Activated CD4-positive, CD25-positive, alpha-beta regulatory T cell (primary cell): ENCODE measurements around the gene MAG.

ENCODE experiments used
- DNase-seq, 4 experiments: peaks; one replicate each; lab custom pipeline; 2025; lab: John Stamatoyannopoulos, UW

Gene MAG

GRCh38 chr19:35318679-35319448 lies 26.9 kb downstream of the MAG start:
- DNase-seq: no peak

DNA sequence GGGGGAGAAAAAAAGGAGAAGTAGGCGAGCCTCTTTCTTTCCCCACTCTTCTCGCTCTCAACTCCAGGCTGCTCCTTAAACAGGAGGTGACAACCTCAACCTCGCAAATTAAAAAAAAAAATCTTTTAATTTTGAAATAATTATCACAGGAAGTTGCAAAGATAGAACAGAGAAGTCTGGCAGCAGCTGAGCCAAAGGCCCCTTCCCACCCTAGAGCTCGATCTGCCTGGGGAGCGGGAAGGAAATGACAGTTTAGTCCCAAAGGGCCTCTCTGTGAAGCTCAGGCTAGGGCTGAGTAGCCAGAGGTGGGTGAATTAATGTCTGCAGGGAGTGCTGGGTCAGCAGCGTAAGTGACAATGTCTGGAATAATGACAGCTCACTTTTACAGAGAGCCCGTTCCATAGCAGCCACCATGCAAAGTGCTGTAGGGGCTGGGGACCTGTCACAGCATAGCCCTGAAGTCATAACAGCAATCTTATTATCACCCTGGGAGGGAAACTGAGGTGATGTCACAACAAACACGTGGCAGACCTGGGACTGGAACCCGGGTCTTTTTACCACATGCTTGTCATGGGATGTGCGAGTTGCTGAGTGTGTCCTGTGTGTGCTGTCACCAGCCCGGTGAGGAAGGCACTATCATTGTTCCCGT lies 28.2 kb downstream of the MAG start:
- DNase-seq: no peak

GRCh38 chr19:35321291-35321690 lies 29.3 kb downstream of the MAG start:
- DNase-seq: no peak

GRCh38 chr19:35322014-35322413 lies 30.1 kb downstream of the MAG start:
- DNase-seq: no peak

GRCh38 chr19:35327642-35328041 lies 35.7 kb downstream of the MAG start:
- DNase-seq: no peak

- no peak for DNase-seq
Observed at GRCh38 chr19:35328851-35329285, 36.9 kb downstream of the MAG start, which contains the start of gene CD22. Gene CD22 (plus strand): TSS chr19:35329187. CDS start chr19:35332041, 2,854 bp downstream.

DNA sequence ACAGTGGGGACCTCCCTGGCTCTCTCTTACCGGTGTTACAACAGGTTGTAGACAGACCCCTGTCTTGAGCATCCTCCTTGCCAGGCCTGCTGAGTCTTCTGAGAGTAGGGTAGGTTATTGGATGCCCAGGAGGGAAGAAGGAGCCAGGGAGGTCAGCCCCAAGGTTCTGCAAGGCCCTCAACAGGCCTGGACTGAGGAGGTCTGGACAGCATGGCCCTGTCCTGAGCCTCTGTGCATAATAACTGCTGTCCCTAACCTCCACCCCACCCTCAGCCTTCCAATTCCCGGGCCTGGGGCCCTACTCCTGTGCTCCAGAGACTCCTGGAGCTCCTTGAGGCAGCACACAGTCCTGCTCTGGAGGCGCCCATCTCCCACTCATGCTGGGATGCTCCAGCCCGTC lies 37.4 kb downstream of the MAG start:
- DNase-seq: no peak

- DNase-seq: no peak
Observed at GRCh38 chr19:35330475-35330874, 38.5 kb downstream of the MAG start.

DNA sequence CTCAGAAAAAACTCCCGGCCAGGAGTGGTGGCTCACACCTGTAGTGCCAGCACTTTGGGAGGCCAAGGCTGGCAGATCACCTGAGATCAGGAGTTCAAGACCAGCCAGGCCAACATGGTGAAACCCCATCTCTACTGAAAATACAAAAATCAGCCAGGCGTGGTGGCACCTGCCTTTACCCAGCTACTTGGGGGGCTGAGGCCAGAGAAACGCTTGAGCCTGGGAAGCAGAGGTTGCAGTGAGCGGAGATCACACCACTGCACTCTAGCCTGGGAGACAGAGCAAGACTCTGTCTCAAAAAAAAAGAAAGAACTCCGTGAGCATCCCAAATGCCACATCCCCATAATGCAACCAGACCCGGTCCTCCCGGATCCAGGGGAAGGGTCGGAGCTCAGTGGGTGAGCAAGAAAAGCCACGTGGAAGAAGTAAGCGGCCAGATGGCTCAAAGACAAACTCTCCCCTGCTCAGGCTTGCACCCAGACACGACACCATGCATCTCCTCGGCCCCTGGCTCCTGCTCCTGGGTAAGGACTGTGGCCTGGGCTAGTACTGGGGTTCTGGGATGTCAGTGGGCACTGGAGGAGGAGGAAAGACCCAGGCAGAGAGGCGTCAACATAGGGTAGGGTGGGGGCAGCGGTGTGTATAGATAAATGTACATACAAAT lies 39.7 kb downstream of the MAG start:
- no peak for DNase-seq

- no peak for DNase-seq
Observed at GRCh38 chr19:35332817-35333216, 40.9 kb downstream of the MAG start.

GRCh38 chr19:35334144-35334753 lies 42.3 kb downstream of the MAG start:
- no peak for DNase-seq

DNA sequence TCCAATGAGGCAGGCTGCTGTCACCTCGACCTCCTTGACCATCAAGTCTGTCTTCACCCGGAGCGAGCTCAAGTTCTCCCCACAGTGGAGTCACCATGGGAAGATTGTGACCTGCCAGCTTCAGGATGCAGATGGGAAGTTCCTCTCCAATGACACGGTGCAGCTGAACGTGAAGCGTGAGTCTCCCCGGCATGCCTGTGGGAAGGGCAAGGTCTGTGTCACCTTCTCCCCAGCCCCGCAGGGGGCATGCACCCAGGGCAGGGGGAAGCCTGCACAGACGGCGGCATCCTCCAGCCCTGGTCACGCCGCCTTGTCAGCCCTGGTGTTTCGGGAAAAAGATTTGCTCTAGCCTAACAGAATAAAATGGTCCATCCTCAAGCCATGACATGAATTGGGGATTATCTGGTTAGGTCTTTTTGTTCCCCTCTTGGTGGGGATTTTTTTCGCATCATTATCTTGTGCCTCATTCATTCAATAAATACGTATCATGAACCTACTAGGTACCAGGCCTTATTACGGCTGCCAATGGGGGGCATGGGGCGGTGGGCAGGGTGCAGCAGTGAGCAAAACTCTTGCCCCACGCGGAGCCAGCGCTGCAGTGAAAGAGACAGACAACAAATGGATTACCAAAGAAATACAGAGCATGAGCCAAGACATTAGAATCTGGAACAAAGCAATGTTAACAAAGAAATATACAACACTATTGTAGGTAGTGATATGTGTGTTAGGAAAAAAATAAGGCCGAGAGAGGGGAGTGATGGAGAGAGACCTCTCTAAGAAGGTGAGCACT lies 44.4 kb downstream of the MAG start:
- DNase-seq: no peak

- no peak for DNase-seq
Observed at GRCh38 chr19:35337097-35337983, 45.4 kb downstream of the MAG start.

DNA sequence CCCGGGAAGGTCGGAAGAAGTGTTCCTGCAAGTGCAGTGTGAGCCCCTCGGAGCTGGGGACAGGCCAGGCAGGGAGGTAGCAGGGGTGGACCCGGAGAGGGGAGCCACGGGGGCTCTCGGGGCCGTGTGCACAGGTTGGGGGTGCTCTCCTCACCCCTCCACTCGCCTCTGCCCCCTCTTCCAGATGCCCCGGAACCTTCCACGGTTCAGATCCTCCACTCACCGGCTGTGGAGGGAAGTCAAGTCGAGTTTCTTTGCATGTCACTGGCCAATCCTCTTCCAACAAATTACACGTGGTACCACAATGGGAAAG lies 46.0 kb downstream of the MAG start:
- DNase-seq: no peak

GRCh38 chr19:35340431-35340830 lies 48.5 kb downstream of the MAG start:
- no peak for DNase-seq

GRCh38 chr19:35341006-35341405 lies 49.0 kb downstream of the MAG start:
- no peak for DNase-seq

DNA sequence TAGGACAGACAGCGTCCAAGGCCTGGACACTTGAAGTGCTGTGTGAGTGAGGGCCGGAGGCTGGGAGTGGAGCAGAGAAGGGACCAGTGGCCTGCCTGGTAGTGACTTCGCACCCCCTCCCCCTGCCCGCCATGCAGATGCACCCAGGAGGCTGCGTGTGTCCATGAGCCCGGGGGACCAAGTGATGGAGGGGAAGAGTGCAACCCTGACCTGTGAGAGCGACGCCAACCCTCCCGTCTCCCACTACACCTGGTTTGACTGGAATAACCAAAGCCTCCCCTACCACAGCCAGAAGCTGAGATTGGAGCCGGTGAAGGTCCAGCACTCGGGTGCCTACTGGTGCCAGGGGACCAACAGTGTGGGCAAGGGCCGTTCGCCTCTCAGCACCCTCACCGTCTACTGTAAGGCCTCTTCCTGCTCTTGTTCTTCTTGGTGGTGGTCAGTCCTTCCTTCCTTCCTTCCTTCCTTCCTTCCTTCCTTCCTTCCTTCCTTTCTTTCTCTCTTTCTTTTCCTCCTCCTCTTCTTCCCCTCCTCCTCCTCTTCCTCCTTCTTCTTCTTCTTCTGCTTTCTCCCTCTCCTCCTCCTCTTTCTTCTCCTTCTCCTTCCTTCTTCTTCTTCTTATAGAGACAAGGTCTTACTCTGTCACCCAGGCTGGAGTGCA lies 49.7 kb downstream of the MAG start:
- DNase-seq: no peak

- no peak for DNase-seq
Observed at GRCh38 chr19:35342430-35342829, 50.5 kb downstream of the MAG start.

GRCh38 chr19:35344511-35345031 lies 52.6 kb downstream of the MAG start:
- no peak for DNase-seq

DNA sequence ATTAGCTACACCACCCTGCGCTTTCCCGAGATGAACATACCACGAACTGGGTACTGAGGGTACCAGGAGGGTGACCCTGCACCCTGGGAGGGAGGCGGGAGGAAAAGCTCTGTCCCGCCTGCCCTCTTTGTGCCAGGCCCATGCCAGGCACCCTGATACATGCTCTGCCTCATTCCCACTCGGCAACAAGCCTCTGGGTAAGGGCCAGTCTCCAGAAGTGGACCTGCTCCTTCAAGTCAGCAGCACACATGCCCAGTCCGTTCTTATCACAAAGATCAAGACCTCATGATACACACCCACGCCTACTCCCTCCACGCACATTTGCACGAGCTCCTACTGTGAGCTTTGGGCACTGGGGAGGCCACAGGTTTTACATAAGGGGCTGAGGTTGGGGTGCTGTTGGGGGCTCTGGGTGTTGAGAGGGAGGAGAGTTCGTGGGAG lies 53.7 kb downstream of the MAG start:
- no peak for DNase-seq
